HG03354 (cell line): Measurements from ENCODE around the gene MYO1D.

Experiments used
- ATAC-seq: cut with Tn5 transposase; IDR thresholded peaks from one replicate; pipeline ENCODE4 v1.9.1; 2021; ENCODE audit warnings: mild to moderate bottlenecking; ENCODE audit not compliant: unreplicated experiment, poor library complexity, severe bottlenecking

MYO1D gene

GRCh38 chr17:32826076-32826475 is 50.8 kb downstream of the MYO1D start:
- ATAC-seq, result no peak

- no peak for ATAC-seq
Measured at GRCh38 chr17:32824334-32824733, 52.6 kb downstream of the MYO1D start.

- peak; percentile 27 for ATAC-seq
Measured at GRCh38 chr17:32822996-32823395, 53.9 kb downstream of the MYO1D start.

- peak; percentile 46 for ATAC-seq
Measured at GRCh38 chr17:32821987-32822934, 54.7 kb downstream of the MYO1D start.

GRCh38 chr17:32820440-32820839 is 56.5 kb downstream of the MYO1D start:
- ATAC-seq, result no peak

GRCh38 chr17:32819787-32820186 is 57.1 kb downstream of the MYO1D start:
- no peak for ATAC-seq

GRCh38 chr17:32819035-32819434 is 57.9 kb downstream of the MYO1D start:
- no peak for ATAC-seq

- ATAC-seq, result no peak
Measured at GRCh38 chr17:32815460-32815859, 61.5 kb downstream of the MYO1D start.

GRCh38 chr17:32814836-32815235 is 62.1 kb downstream of the MYO1D start:
- no peak for ATAC-seq

- no peak for ATAC-seq
Measured at GRCh38 chr17:32813021-32813420, 63.9 kb downstream of the MYO1D start.

GRCh38 chr17:32810690-32811089 is 66.2 kb downstream of the MYO1D start:
- no peak for ATAC-seq

GRCh38 chr17:32807577-32807976 is 69.3 kb downstream of the MYO1D start:
- ATAC-seq, result no peak

GRCh38 chr17:32806646-32807045 is 70.3 kb downstream of the MYO1D start:
- no peak for ATAC-seq

- ATAC-seq, result no peak
Measured at GRCh38 chr17:32805029-32805976, 71.6 kb downstream of the MYO1D start.

GRCh38 chr17:32803544-32803943 is 73.4 kb downstream of the MYO1D start:
- ATAC-seq, result no peak

- no peak for ATAC-seq
Measured at GRCh38 chr17:32802306-32802705, 74.6 kb downstream of the MYO1D start.

GRCh38 chr17:32801641-32802040 is 75.3 kb downstream of the MYO1D start:
- ATAC-seq, result no peak

GRCh38 chr17:32801193-32801592 is 75.7 kb downstream of the MYO1D start:
- ATAC-seq, result no peak

GRCh38 chr17:32798938-32799337 is 78.0 kb downstream of the MYO1D start:
- no peak for ATAC-seq

GRCh38 chr17:32795339-32795979 is 81.5 kb downstream of the MYO1D start:
- no peak for ATAC-seq
